GM18861 (cell line): ENCODE results near the gene ATG14.
"Not testable (repeated sequence)": the region's sequence is repeated elsewhere in the genome, so short reads cannot be mapped to it uniquely, and the experiment has no call there.

Experiments used
- ATAC-seq: cut with Tn5 transposase; IDR thresholded peaks from one replicate; pipeline ENCODE4 v1.9.1; 2021; ENCODE audit not compliant: unreplicated experiment

Gene ATG14, protein sequence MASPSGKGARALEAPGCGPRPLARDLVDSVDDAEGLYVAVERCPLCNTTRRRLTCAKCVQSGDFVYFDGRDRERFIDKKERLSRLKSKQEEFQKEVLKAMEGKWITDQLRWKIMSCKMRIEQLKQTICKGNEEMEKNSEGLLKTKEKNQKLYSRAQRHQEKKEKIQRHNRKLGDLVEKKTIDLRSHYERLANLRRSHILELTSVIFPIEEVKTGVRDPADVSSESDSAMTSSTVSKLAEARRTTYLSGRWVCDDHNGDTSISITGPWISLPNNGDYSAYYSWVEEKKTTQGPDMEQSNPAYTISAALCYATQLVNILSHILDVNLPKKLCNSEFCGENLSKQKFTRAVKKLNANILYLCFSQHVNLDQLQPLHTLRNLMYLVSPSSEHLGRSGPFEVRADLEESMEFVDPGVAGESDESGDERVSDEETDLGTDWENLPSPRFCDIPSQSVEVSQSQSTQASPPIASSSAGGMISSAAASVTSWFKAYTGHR

DNA sequence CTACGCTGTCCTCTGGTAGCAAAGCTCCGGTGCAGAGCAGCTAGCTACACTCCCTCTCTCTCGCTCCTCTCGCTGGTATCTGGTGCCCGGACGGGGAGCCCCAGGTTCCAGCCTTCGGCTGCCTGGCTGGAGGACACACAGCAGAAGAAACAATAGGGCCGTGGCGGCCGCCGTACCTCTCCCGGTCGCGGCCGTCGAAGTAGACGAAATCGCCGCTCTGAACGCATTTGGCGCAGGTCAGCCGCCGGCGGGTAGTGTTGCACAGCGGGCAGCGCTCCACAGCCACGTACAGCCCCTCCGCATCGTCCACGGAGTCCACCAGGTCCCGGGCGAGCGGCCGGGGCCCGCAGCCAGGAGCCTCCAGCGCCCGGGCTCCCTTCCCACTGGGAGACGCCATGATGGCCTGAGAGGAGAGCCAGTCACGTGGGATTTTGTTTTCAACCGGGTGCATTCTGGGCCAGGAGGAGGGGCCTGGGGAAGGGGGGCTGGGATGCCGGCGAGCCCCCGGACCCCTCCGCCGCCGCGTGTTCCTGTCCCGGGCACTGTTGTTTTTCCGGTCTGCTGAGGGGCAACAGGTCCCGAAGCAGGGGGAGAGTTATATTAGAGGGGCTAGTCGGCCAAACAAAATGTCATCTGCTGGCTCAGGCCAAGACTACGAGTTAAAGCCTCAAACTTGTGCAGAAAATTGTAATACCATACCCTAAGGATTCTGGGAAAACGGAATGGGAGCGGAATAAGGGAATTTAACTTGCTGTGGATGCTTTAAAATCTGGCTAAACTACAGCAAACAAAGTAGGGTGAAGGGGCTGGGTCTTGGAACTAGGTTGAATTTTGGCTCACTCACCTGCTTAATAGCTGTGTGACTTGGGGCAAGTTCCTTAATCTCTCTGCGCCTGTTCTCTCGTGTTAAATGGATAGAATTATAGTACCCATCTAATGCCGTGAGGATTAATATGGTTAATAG lies at the start of gene ATG14:
ATG14 (minus strand) TSS at position 405 of the 964 bp plus-strand sequence; CDS start at position 397, 8 bp downstream.
- peak; percentile 87 for ATAC-seq

DNA sequence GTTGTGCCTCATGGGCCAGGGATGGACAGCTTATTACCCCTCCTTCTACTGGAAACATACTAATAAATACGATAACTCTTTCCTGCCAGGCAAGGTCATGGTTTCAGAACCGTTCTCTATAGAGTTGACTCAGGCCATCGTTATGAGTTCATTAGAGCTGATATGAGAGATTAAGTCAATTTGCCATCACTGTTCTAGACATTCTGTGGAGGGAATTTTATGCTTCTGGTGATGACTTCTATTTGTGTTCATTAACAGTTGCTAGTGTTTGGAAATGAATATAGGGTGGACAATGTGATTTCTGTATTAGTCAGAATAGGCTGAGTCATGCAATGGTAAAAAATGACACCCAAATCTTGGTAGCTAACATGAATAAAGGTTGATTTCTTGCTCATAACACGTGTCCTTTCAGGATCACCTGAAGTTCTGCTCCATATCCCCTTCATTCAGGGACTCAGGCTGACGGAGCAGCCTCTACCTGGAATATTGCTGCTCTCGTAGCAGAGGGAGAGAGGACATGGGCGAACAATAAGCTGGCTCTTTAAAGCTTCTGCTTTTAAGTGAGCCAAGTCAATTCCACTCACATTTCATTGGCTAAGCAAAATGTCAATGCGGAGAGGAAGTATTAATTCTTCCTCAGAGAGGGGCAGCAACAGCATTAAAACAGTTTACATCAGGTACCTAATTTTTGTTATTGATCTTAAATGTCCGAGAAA lies 47.3 kb upstream of the ATG14 start:
- ATAC-seq: peak; percentile 82

DNA sequence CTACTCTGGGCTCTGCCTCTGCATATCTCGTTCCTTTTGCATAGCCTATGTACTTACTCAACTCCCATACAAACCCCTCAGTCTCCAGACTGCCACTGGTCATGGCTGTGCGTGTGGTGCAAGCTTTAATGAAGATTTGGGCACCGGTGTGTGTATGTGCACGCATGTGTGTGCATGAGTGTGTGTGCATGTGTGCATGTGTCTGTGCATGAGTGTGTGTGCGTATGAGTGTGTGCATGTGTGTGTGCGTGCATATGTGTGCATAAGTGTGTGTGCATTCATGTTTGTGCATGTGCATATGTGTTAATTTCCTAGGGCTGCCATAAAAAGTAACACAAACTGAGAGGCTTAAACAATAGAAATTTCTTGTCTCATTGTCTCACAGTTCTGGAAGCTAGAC lies 45.9 kb upstream of the ATG14 start:
- no peak for ATAC-seq

DNA sequence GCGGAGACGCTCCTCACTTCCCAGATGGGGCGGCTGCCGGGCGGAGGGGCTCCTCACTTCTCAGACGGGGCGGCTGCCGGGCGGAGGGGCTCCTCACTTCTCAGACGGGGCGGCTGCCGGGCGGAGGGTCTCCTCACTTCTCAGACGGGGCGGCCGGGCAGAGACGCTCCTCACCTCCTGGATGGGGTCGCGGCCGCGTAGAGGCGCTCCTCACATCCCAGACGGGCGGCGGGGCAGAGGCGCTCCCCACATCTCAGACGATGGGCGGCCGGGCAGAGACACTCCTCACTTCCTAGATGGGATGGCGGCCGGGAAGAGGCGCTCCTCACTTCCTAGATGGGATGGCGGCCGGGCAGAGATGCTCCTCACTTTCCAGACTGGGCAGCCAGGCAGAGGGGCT lies 44.8 kb upstream of the ATG14 start:
- ATAC-seq: not testable (repeated sequence)

DNA sequence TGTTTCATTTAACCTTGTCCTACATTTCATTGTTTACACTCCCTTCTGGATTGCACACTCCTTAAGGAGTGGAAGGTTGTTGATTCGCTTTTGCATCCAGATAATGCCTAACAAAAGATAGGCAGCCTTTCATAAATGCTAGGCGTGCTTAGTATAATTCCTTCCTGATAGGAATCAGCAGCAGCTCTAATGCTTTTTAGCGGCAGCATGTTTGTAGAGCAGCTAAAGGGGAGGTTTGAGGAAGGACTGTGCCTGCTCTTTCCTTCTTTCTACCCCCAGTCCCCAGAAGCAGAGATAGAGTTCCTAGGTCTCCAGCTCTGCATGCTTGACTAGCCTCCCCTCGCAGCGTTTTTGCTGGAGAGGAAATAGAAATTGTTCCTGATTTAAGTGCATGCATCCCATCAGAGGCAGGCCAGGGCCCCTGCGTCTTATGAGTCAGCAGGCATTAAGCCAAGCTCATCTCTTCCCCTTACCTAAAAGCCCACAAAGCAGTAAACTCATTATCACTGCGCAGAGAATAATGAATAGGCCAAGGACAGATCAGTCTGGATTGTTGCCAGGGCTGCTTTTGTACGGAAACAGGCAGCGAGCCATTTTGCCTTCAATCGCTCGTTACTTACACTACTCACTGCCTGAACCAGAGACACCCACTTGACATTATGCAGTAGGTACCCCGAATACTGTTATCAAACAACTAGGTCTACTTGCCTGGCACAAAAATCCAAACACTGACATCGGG lies 42.8 kb upstream of the ATG14 start:
- no peak for ATAC-seq

DNA sequence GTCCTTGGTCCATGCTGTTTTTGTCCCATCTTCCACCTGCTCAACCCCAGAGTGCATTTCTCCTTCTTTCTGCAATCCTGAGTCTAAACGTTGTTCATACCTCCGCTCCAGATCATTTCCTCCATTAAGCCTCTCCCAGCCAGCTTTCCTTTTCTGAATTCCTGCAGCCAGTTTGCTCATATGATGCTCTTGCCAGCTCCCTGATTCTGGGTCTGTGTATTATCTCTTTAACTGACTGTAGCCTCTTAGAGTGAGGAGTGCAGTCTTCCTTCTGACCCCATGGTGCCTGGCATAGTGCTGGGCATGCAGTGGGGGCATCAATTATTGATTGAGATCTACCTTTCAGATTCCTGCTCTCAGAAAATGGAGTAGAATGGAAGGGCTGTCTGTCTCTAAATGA lies 40.3 kb upstream of the ATG14 start:
- no peak for ATAC-seq

DNA sequence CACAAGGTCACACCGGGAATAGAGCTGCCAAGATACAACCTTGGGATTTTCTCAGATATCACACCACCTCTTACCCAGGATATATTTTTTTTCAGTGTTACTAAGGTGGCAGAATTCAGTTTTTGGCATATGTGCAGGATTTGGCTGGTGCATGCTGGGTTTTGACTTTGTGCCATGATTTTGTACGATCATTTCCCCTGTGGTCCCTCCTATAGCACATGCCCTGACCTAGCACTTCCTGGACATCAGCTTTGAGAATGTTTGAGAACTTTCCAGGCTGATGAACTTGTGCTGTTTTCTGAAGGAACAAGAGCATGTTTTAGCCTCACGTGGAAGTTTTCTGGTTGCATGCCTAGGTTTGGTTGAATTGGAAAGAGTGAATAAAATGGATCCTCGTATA lies 39.8 kb upstream of the ATG14 start:
- ATAC-seq: no peak

DNA sequence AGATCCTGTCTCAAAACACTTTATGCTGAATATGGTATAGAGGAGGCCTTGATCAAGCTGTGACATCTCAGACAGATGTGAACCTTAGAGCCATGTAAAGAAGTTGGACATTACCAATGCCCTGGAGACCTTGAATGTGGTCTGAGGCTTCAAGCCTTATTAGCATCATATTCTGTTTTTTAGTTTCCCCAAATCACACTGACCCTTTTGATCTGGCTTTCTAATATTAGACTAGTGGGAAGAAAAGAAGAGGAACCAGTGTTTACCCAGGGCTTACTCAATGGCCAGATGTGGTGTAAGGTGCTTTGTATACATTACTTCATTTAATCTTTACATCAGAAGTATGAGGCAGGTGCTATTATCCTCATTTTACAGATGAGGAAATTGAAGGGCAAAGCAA lies 39.4 kb upstream of the ATG14 start:
- peak; percentile 52 for ATAC-seq

DNA sequence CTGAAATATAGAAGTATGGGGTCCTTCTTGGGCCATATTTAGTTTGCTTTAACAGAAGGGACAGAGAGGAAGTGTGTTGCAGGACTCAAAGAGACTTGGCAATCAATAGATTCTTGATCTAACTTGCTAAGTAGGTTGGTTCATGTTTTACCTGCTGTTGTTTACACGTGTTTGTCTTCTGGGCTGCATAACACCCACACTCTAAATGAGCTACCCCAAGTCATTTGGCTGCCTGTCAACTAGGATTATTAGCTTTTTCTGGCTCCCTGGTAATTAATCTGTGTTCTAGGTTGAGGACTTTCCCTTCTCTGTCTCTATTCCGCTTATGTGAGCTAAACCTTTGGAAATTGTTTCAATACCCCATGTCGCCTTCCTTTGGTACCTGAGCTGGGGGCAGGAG lies 38.9 kb upstream of the ATG14 start:
- ATAC-seq: no peak

DNA sequence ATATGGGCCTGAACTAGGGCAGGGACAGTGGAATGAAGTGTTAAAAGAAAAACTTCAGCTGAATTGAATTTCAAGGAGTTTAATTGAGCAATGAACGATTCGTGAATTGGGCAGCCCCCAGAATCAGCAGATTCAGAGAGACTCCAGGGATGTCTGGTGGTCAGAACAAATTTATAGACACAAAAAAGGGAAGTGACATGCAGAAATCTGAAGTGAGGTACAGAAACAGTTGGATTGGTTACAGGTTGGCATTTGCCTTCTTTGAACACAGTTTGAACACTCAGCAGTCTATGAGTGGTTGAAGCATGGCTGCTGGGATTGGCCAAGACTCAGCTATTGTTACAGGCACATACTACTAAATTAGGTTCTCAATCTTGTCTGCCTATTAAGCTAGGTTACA lies 38.5 kb upstream of the ATG14 start:
- ATAC-seq: no peak

DNA sequence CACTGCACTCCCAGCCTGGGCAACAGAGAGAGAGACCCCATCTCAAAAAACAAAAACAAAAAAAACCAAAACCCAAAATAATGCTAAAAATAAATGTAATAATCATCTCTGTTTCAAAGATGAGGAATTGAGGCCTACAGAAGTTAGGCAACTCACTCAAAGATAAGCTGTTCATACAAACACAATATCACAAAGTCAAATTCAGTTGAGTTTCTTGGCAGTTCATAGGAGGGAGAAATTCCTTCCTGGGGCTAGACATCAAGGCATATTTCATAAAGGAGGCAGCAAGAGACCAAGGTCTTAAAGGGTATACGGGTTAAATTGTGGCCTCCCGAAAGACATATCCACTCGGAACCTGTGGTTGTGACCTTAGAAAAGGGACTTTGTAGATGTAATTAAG lies 37.5 kb upstream of the ATG14 start:
- no peak for ATAC-seq

DNA sequence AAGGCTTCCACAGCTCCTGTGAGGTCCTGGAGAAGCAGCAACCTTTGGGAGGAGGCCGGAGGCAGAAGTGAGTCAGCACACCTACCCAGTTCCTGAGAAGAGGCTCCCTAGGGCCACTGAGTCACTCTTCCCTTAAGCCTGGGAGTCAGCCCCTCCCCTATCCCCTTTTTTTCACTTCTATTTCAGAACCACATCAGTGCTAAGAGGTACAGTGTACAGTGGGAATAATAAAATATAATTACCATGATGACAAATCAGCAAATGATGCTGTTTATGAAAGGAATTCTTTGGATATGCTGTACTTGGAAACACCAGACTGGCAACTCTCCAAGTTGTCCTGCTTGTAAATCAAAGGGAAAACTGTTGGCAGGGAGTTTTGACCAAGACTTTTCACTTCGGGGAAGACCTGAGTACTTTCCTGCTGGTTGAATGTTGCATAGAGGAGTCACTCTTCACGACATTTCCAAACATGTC lies 36.5 kb upstream of the ATG14 start:
- ATAC-seq: no peak

DNA sequence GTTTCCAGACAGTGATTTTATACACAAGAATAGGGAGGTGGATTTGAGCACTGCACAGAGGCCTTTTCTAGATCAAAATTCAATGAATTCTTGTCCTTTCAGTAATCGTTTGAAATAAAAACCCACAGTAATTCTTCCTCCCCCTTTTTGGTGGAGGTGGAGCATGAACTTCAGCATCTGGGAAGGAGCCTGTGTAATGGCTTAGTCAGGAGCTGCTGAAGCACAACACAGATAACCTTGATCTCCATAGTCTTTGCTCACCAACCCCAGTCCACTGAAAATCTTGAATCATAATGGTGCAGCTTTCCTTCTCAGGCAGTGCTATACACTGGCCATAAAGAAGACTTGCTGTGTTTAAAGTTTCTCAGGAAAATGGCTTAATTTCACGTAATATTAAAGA lies 35.2 kb upstream of the ATG14 start:
- ATAC-seq: no peak

DNA sequence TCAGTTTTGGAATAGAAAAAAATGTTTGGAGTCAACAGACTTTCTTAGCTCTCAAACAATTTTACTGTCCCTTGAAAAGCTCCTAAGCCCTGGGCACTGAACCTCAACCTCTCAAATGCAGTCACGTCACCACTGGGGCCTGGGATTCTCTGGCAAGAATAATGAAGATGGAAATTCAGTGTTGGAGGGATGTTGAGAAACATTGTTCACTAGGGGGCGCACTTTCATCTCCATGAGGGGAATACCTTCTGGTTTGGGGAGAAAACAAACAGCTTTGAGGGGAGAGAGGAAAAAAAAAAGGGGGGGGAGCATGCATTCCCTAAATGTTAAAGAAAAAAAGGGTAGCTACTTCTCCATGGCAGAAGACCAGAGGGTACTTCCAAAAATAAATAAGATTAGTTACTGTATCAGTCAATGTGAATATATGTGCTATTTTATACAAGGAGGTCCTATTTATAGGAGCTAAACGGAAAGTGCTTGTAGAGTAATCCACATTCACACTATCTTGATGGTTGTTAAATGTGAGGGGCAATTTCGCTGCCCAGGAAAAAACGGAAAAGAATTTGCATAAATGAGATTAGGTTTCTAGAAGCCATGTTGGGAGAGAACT lies 34.6 kb upstream of the ATG14 start:
- no peak for ATAC-seq

DNA sequence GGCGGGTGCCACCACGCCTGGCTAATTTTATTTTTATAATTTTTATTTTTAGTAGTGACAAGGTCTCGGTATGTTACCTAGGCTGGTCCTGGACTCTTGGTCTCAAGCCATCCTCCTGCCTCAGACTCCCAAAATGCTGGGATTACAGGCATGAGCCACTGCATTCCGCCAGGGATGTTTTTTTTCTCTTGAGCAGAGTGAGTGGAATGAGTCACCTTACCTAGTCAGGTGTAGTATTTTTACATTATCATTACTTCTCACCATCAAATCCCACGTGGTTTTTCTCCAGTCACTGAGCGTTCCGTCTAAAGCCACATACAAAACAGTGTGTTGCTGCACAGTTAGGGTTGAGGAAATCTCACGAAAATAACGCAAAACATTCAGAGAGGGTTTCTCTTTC lies 29.7 kb upstream of the ATG14 start:
- ATAC-seq: no peak

DNA sequence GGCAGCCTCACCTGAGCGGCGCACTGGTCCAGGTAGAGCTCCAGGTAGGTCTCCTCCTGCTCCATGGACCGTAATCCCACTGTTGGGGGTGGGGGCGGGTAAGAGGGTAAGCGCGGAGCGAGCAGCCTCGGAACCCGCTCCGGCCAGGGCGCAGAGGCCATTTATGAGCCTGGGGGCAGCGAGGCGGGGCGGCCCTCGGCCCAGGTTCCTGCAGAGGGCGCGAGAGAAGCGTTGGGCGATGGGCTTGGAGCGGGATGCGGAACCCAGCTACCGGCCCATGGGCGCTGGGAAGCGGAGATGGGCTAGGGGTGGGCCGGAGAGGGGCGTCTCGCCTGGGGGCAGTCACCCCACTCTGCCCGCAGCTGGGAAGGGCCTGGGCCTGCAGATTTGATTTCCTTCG lies 28.8 kb upstream of the ATG14 start, which contains the start of gene TBPL2:
TBPL2 (minus strand) TSS at position 232 of the 400 bp plus-strand sequence; CDS start at position 65, 167 bp downstream.
- no peak for ATAC-seq

DNA sequence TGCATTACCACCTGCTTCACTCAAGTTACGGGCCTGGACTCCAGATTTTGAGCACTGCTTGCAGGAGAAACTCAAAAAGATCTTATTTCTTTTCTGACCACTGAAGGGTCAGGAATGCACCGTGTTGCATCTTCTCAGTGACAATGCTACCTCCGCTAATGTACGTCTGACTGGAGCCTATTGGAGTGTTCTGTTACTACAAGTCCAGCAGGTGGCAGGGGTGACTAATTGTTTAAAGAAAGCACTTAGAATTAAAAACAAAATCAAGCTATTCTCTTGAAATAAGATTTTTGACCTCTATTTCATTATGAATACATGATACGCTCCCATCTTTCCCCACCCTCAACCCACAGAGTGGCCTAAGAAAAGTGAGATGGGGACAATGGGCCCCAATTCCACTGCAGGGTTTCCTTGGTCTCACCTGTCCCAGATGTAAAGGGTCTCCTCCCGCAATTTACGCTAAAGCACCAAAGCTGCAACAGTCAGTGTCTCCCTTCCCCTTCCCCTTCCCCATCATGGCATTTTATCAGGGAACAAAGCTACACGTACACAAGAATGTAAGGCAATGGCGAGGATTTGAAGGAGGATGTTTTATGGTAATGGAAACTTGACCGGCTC lies 26.5 kb upstream of the ATG14 start:
- ATAC-seq: no peak

DNA sequence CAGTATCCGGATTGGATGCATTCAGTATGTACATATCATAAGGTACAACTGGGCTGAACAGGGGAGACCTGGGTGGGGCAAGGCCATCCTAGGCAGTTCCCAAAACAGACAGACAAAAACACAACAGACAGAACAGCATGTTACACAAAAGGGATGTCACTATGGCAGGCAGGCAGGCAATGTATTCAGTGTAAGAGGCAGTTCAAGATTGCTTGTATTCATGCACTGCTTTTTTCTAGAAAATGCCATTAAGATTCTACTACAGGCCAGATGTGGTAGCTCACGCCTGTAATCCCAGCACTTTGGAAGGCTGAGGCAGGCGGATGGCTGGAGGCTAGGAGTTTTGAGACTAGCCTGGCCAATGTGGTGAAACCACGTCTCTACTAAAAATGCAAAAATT lies 25.3 kb upstream of the ATG14 start:
- ATAC-seq: no peak

DNA sequence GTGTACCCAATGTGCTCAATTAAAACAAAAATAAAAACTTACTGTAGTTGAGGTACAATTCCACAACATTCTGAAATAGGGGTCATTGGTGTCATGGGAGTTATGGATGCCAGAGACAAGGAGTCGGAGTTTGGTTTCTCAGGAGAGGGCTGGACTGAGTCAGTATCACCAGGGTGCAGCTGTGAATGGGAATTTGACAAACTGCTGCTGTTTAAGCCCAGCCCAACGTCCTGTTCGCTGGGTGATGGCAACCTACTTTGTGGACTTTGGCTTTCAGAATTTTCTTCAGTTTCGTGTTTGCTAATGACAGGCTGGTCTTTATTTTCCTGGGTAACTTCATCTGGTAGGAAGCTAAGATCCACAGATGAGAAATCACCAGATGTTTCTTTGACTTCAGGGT lies 24.9 kb upstream of the ATG14 start:
- ATAC-seq: no peak
